Raji (cell line): Measurements from ENCODE around the gene PITPNC1.

Experiments used
- POLR2A ChIP-seq: IDR thresholded peaks from 2 replicates; pipeline ENCODE4 v1.6.1; 2011; ENCODE audit warnings: low read depth, low read length, control low read depth; ENCODE audit not compliant: insufficient read depth

PITPNC1 gene

GRCh38 chr17:67366193-67367157, 10.6 kb upstream of the PITPNC1 start, which contains the start of gene PSMD12:
Gene PSMD12 (minus strand): TSS chr17:67366577. CDS start chr17:67366519, 58 bp downstream.
- peak; percentile 94 for TF ChIP-seq POLR2A

- no peak for TF ChIP-seq POLR2A
These were observed 7.4 kb upstream of the PITPNC1 start for GRCh38 chr17:67369676-67370075.

- TF ChIP-seq POLR2A = no peak
These were observed 4.3 kb upstream of the PITPNC1 start for GRCh38 chr17:67372751-67373150.

GRCh38 chr17:67374329-67375053, 2.6 kb upstream of the PITPNC1 start:
- no peak for TF ChIP-seq POLR2A

- no peak for TF ChIP-seq POLR2A
These were observed 2.0 kb upstream of the PITPNC1 start for GRCh38 chr17:67375054-67375427.

GRCh38 chr17:67375716-67376115, 1.4 kb upstream of the PITPNC1 start:
- no peak for TF ChIP-seq POLR2A

GRCh38 chr17:67376415-67376736, 705 bp upstream of the PITPNC1 start:
- no peak for TF ChIP-seq POLR2A

- TF ChIP-seq POLR2A = 0 out of 2 replicates have a peak, but pooled peaks have one; percentile 5
These were observed 690 bp downstream of the PITPNC1 start for GRCh38 chr17:67377488-67378453.

- peak; percentile 64 for TF ChIP-seq POLR2A
These were observed 1.6 kb downstream of the PITPNC1 start for GRCh38 chr17:67378454-67379250.

- TF ChIP-seq POLR2A = no peak
These were observed 2.2 kb downstream of the PITPNC1 start for GRCh38 chr17:67379251-67379630.

GRCh38 chr17:67381929-67382257, 4.8 kb downstream of the PITPNC1 start:
- no peak for TF ChIP-seq POLR2A

- no peak for TF ChIP-seq POLR2A
These were observed 8.3 kb downstream of the PITPNC1 start for GRCh38 chr17:67385122-67385988.

GRCh38 chr17:67386965-67387551, 10.0 kb downstream of the PITPNC1 start:
- no peak for TF ChIP-seq POLR2A

- TF ChIP-seq POLR2A = no peak
These were observed 11.9 kb downstream of the PITPNC1 start for GRCh38 chr17:67388986-67389385.
